NCI-H2029 treated with DMSO at 0.1 percent for 48 hours (cell line): ENCODE data around the gene OLFM1.
"Not testable (repeated sequence)": the region's sequence is repeated elsewhere in the genome, so short reads cannot be mapped to it uniquely, and the experiment has no call there.

ENCODE experiments used
- DNase-seq: peaks from one replicate; lab custom pipeline; 2025; lab: John Stamatoyannopoulos, UW

Gene OLFM1

GRCh38 chr9:135152614-135153334 is 65.3 kb downstream of the OLFM1 start:
- no peak for DNase-seq

GRCh38 chr9:135154050-135154615 is 66.7 kb downstream of the OLFM1 start:
- DNase-seq: no peak

- no peak for DNase-seq
Observed at GRCh38 chr9:135155396-135155795, 67.9 kb downstream of the OLFM1 start.

- no peak for DNase-seq
Observed at GRCh38 chr9:135156525-135157510, 69.3 kb downstream of the OLFM1 start.

- DNase-seq: no peak
Observed at GRCh38 chr9:135157856-135158563, 70.5 kb downstream of the OLFM1 start.

- DNase-seq: no peak
Observed at GRCh38 chr9:135158564-135158937, 71.1 kb downstream of the OLFM1 start.

- DNase-seq: no peak
Observed at GRCh38 chr9:135159801-135160200, 72.3 kb downstream of the OLFM1 start.

- no peak for DNase-seq
Observed at GRCh38 chr9:135160862-135161261, 73.4 kb downstream of the OLFM1 start.

GRCh38 chr9:135162599-135162998 is 75.1 kb downstream of the OLFM1 start:
- not testable (repeated sequence) for DNase-seq

GRCh38 chr9:135163023-135163780 is 75.7 kb downstream of the OLFM1 start:
- no peak for DNase-seq

- no peak for DNase-seq
Observed at GRCh38 chr9:135164036-135164435, 76.6 kb downstream of the OLFM1 start.

- DNase-seq: no peak
Observed at GRCh38 chr9:135165003-135165711, 77.7 kb downstream of the OLFM1 start.

- no peak for DNase-seq
Observed at GRCh38 chr9:135165756-135166519, 78.5 kb downstream of the OLFM1 start.

- DNase-seq: no peak
Observed at GRCh38 chr9:135166565-135166964, 79.1 kb downstream of the OLFM1 start.

GRCh38 chr9:135167356-135167755 is 79.9 kb downstream of the OLFM1 start:
- no peak for DNase-seq

- no peak for DNase-seq
Observed at GRCh38 chr9:135167849-135168655, 80.6 kb downstream of the OLFM1 start.

GRCh38 chr9:135169709-135170226 is 82.3 kb downstream of the OLFM1 start:
- DNase-seq: no peak

GRCh38 chr9:135170535-135170934 is 83.1 kb downstream of the OLFM1 start:
- DNase-seq: no peak
